GM19035 (cell line): Measurements from ENCODE around the gene BNIP2.
A peak's percentile ranks its signal among the peaks of the same experiment; 100 is the strongest.
"Not testable (repeated sequence)": the region's sequence is repeated elsewhere in the genome, so short reads cannot be mapped to it uniquely, and the experiment has no call there.

Experiments
- ATAC-seq: cut with Tn5 transposase; IDR thresholded peaks from one replicate; pipeline ENCODE4 v1.9.1; 2021; ENCODE audit not compliant: unreplicated experiment

The BNIP2 gene

GRCh38 chr15:59689626-59690236 lies 611 bp upstream of the BNIP2 start:
- ATAC-seq = peak; percentile 26

- peak; percentile 1 for ATAC-seq
Observed at GRCh38 chr15:59688423-59688781, 718 bp downstream of the BNIP2 start.

- ATAC-seq = no peak
Observed at GRCh38 chr15:59687836-59688235, 1.3 kb downstream of the BNIP2 start.

- no peak for ATAC-seq
Observed at GRCh38 chr15:59686389-59686788, 2.7 kb downstream of the BNIP2 start.

- no peak for ATAC-seq
Observed at GRCh38 chr15:59685737-59686297, 3.3 kb downstream of the BNIP2 start.

- ATAC-seq = no peak
Observed at GRCh38 chr15:59680870-59681269, 8.2 kb downstream of the BNIP2 start.

GRCh38 chr15:59680346-59680745 lies 8.8 kb downstream of the BNIP2 start:
- no peak for ATAC-seq

GRCh38 chr15:59678620-59679019 lies 10.5 kb downstream of the BNIP2 start:
- no peak for ATAC-seq

GRCh38 chr15:59678172-59678571 lies 10.9 kb downstream of the BNIP2 start:
- no peak for ATAC-seq

GRCh38 chr15:59676565-59676964 lies 12.6 kb downstream of the BNIP2 start:
- no peak for ATAC-seq

GRCh38 chr15:59674361-59674877 lies 14.7 kb downstream of the BNIP2 start:
- ATAC-seq = no peak

- ATAC-seq = no peak
Observed at GRCh38 chr15:59668556-59668955, 20.6 kb downstream of the BNIP2 start.

- ATAC-seq = no peak
Observed at GRCh38 chr15:59662260-59662659, 26.9 kb downstream of the BNIP2 start.

GRCh38 chr15:59659366-59659765 lies 29.8 kb downstream of the BNIP2 start:
- ATAC-seq = no peak

- peak; percentile 21 for ATAC-seq
Observed at GRCh38 chr15:59657635-59658125, 31.4 kb downstream of the BNIP2 start.

GRCh38 chr15:59656897-59657634 lies 32.1 kb downstream of the BNIP2 start, which contains the start of gene GTF2A2:
Gene GTF2A2, minus strand, starts transcription at chr15:59657515. Its CDS starts 5,238 bp downstream, at chr15:59652277.
- ATAC-seq = peak; percentile 98

- no peak for ATAC-seq
Observed at GRCh38 chr15:59654046-59654445, 35.1 kb downstream of the BNIP2 start.

GRCh38 chr15:59649603-59650002 lies 39.5 kb downstream of the BNIP2 start:
- no peak for ATAC-seq

GRCh38 chr15:59647085-59647484 lies 42.0 kb downstream of the BNIP2 start:
- no peak for ATAC-seq

- ATAC-seq = no peak
Observed at GRCh38 chr15:59646277-59646676, 42.8 kb downstream of the BNIP2 start.

GRCh38 chr15:59645812-59646211 lies 43.3 kb downstream of the BNIP2 start:
- not testable (repeated sequence) for ATAC-seq

- no peak for ATAC-seq
Observed at GRCh38 chr15:59644756-59645155, 44.4 kb downstream of the BNIP2 start.
